ENCODE data around the gene SORT1.
"Not testable (repeated sequence)": the region's sequence is repeated elsewhere in the genome, so short reads cannot be mapped to it uniquely, and the experiment has no call there.

The SORT1 gene

DNA sequence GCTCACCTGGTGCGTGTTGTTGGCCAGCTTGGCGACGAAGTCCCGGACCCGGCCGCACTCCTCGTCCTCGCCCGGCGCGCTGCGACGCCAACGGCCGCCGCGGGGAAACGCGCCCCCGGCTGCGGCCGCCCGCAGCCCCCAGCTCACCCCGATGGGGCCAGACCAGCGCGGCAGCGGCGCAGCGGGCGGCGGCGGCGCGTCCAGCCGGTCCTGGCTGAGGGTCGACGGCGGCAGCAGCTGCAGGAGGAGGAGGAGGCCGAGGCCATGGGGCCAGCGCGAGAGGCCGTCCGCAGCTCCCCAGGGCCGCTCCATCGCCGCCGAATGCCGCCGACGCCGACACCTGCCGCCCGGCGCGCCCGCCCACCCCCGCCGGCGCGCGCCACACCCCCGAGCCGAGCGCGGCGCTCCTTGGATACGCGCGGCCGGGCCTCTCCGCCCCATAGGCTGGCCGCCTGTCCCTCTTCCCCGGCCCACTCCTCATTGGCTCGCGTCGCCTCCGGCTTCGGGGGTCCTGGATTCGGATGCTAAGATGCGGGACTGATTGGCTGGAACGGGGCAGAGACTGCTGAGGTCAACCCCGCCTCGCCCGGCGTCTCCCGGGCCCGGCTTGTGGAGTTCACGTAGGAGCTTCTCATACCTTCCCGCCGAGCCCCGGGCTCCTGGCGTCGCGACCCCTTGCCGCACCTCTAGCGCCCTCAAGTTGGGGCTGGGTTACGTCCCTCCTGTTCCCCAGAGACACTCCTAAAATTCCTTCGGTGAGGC, at the start of gene SORT1:
SORT1 (minus strand) TSS at position 338 of the 762 bp plus-strand sequence; CDS start at position 312, 26 bp downstream.
- peak; percentile 31 for DNase-seq (ENCODE audit: low read depth)

DNA sequence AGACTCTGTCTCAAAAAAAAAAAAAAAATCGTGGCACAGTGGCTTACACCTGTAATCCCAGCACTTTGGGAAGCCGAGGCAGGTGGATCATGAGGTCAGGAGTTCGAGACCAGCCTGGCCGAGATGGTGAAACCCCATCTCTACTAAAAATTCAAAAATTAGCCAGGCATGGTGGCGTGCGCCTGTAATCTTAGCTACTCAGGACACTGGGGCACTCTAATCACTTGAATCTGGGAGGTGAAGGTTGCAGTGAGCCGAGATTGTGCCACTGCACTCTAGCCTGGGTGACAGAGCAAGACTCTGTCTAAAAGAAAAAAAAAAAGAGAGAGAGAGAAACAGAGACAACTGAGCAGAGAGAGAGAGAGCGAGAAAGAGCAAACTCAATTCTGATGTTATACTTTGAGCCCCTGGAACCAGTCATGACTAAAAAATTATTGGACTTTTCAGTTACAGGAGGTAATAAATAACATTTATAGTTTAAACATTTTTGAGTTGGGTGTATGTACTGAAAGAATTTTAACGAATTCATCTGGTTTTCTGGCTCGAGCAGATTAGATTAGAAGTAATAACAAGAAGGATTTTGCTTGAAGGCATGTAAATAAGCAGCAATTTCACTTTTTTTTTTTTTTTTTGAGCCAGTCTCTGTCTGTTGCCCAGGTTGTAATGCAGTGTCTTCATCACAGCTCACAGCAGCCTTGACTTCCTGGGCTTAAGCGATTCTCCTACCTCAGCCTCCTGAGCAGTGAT, 48.4 kb upstream of the SORT1 start:
- DNase-seq (ENCODE audit: low read depth), result not testable (repeated sequence)

DNA sequence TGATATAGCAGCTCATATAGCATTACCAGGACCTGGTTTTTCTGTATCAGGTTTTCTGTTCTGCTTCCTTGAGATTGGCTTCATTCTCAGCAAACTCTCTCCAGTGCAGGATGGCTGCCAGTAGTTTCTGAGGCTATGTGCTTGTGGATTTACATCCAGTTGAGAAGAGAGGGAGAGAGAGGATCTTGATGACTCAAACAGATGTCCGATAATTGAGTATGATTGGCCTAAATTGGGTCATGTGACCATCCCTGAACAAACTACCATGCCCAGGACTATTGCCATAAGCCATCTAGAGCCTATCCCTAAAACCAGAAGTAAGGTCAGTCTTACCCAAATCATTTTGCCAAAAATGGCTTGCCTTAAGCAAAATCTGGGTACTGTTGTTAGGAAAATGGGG, 46.6 kb upstream of the SORT1 start:
- DNase-seq (ENCODE audit: low read depth), result no peak

DNA sequence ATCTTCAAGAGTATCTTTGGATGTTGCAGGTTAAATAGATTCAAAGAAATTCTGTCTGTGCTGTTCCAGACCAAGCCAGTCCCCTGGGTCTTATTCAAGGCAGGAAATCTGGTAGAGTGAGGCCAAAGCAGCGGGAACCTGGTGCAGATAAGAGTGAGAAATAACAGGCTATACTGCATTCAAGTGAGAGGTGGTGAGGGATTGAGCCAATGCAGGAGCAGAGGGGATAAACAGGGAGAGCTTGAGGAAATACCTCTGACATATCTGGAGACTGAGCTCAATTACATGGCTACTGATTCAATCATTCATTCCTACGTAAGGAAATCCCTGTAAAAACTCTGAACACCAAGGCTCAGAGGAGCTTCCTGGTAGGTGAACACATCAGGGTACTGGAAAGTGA, 45.8 kb upstream of the SORT1 start:
- no peak for DNase-seq (ENCODE audit: low read depth)

DNA sequence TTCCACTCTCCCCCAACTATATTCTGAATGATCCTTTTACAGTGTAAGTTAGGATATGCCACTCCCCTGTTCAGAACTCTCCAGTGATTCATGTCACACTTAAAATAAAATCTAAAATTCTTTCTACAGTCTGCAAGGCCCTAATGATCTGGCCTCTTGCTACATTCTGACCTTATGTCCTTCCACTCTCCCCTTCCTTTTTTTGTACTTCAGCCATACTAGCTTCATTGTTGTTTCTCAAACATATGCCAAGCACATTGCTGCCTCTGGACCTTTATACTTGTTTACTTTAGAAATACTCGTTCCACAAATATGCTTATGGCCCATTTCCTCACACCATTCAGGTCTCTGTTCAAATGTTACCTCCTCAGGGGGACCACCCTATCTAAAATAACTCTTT, 43.4 kb upstream of the SORT1 start:
- DNase-seq (ENCODE audit: low read depth), result no peak

DNA sequence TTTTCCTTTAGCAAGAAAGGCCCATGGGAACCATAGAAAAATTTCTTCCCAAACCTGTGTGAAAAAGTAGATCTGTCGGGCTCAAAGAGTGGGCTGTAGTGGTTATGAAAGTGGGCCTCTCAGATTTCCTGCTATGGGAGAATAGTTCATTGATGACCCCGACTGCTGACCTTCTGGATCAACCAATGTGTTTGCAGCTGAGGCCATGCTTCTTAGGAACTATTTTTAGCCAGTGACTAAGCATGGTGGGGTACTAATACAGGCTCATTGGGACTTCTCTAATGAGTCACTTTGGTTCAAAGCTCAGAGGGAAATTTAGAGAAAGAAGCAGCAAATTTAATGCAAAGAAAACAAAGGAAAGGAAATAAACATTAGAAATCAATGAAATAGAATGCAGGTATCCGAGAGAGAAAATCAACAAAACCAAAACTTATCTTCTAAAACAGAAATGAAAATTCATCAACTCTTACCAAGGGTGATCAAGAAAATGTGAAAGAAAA, 41.1 kb upstream of the SORT1 start:
- DNase-seq (ENCODE audit: low read depth), result no peak

DNA sequence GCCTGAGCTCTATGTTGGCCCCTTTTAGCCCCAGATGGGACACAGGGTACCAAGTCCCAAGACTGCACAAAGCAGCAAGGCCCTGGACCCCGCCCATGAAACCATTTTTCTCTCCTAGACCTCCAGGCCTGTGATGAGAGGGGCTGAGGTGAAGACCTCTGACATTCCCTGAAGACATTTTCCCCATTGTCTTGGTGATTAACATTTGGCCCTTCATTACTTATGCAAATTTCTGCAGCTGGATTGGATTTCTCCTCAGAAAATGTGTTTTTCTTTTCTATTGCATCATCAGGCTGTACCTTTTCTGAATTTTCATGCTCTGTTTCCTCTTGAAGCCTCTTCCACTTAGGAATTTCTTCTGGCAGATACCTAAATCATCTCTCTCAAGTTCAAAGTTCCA, 36.8 kb upstream of the SORT1 start:
- DNase-seq (ENCODE audit: low read depth), result no peak

DNA sequence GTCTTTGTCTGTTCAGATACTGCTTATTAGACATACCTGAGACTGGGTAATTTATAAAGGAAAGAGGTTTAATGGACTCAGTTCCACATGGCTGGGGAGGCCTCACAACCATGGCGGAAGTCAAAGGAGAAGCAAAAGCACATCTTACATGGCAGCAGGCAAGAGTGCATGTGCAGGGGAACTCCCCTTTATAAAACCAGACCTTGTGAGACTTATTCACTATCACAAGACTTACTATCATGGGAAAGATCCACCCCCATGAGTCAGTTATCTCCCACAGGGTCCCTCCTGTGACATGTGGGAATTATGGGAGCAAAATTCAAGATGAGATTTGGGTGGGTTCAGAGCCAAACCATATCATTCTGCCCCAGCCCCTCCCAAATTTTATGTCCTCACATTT, 35.6 kb upstream of the SORT1 start:
- DNase-seq (ENCODE audit: low read depth), result no peak

DNA sequence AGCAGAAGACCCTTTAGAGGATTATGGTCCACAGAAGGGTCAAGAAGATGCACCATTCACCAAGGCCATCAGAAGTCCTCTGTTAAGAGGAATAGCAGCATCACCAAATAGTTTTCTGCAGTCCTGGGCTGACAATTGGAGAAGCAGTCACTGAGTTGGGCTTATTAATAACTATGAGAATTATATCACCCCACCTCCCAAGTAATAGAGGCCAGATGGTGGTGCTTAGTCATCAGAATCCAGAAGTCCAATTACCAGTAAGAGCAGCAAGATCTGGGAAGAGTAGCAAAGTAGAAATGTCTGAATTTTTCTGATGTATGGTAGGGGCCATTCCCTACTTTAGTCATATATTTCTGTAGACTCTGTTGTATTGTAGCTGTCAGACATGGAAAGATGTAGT, 34.6 kb upstream of the SORT1 start:
- no peak for DNase-seq (ENCODE audit: low read depth)

DNA sequence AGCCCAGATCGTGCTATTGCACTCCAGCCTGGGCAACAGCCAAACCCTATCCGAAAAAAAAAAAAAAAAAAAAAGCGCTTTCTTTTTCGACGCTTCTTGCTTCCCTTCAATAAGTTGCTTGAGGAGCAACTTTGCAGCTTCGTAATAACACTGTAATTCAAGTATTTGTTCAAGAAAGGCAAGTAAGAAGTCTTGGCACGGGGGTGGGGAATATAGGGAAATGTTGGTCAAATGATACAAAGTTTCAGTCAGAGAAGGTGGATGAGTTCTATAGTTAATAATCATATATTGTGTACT, 29.4 kb upstream of the SORT1 start:
- no peak for DNase-seq (ENCODE audit: low read depth)

DNA sequence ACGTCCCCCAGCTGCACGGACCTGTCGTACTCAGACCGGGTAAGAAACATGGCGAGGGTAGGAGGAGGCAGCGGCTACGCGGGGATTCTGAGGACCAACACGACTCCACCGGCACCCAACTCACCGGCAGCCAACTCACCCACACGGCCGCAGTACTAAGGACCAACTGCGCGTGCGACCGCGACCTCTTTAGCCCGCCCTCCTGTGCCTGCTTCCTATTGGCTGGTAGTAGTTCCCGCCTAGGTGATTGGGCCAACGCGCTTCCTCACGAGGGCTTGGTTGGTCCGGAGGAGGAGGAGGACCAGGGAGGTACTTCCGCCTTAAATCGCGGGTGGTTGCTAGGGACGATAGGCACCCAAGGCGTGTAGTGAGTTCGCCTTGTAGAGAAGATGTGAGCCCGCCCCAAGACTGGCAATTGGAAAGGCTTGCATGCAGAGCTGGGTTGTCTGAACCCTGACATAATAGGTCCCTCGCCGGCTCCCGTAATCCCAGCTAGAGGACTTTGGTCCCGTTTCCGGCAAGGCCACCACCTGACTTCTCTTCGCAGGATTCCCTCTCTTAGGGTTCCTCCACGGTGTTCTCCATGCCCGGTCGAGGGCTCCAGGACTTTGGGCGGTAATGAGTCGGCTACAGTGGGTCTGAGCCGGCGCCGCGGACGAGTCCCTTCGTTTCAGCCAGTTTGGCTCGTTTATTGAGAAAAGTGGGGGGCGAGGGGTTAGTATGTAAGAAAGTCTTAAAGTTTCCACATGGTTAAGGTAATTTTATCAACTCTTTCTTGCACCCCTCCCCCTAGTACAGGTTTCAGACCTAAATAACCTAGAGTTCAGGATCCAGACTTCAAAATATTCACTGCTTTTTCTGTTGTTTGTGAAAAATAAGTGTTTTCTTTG, 28.8 kb upstream of the SORT1 start, which contains the start of gene PSMA5:
PSMA5 (minus strand) TSS at position 168 of the 890 bp plus-strand sequence; CDS start at position 50, 118 bp downstream.
- DNase-seq (ENCODE audit: low read depth), result peak; percentile 93

DNA sequence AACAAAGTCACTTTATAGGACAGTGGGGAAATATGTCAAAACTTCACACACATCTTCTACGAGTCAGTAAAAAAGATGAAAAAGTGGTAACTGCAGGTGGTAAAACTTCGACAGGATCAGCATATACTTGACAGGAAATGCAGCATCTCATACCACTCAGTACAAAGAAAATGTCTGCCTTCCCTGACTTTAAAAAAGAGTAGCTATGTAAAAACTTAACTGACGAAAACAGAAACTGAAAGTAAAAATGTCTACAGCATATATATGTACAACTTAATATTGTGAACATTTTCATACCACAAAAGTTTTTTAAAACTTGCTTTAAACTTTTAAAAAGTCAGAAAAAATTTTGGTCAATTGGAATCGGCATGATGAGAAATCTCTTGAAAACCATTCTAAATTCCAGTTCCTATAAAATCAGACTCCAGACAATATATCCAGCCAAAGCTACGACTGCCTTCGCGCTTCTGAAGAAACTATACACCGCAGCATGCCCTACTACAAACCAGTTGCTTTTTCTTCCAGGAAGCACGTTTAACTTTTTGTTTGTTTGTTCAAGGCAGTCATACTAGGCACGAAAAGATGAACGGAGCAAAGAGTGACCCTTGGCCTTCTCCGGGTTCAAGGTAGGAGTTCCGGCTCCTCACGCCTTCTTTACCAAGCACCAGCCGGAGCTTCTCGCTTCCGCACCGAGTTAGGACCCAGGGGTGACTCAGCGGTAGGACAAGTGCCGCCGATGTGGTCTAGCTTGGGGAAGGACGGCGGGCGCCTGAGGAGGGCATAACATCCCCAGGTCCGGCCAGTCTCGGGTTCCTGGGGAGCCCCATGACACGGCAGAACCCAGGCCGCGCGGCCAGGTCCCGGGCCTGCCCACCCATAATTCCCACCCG, 27.9 kb upstream of the SORT1 start:
- peak; percentile 50 for DNase-seq (ENCODE audit: low read depth)

DNA sequence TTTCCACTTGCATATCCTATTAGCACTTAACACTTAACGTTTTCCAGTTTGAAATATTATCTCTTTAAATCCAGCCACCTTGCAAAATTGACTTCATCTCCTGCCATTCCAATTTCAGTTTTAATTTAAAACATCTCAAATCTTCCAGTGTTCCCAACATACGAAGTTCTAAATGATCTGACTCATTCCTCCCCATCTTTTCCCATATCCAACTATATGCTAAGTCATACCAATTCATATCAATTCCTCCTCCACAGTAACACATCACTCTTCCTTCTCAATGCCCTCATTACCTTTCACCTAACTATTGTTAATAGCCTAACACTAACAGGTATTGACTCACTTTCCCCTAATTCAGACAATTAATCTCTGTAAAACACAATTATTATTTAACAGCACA, 25.8 kb upstream of the SORT1 start:
- DNase-seq (ENCODE audit: low read depth), result no peak

DNA sequence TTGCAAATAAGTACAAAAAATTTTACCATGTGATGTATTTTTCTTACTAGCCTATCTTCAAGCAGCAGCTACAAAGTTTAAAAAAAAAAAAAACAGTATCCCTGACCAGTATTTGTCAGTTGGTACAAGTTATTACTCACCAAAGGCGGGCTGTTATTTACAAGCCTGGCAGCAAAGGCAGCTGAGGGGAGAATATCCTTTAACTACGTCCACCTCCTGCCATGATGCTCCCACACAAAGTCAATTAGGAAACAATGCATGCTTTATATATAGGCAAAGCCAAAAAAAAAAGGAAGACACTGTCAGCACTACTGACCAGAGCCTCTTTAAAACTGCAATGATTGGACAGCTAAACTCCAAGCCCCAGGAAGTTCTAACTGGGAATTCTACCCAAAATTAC, 14.8 kb upstream of the SORT1 start:
- no peak for DNase-seq (ENCODE audit: low read depth)

DNA sequence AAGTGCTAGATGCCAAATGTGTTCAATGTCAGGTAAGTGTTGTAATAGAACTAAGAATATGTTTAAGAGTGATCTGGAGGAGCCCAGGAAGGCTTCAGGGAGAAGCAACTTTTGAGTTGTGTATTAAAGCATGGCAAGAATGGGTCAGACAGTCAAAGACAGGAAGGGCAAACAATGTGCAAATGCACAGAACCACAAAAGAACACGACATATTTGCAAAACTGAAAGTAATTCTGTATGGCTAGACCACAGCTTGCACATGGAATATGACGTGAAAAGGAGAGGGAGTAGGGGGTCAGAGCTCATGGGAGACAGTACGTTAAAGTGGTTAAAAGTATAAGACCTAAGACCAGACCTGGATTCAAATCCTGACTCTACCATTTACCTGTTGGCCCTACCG, 7.1 kb upstream of the SORT1 start:
- DNase-seq (ENCODE audit: low read depth), result no peak

DNA sequence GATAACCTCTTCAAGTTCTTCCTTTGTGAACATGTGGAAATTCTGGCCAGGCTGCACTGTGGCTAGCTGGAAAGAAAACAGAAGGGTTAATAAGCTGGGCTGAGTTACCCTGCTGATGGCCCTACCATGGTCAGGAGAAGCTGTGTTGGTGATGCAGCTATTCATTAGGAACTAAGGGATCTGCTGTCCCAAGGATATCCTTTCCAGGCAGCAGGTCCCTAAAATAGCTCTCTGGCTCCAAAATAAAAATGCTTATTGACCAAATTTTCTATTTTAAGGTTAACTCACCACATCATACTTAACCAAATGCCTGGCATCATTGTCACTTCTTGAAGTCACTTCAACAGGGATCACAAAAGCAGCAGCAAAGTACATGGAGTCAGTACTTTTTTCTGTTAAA, 4.3 kb upstream of the SORT1 start:
- no peak for DNase-seq (ENCODE audit: low read depth)

DNA sequence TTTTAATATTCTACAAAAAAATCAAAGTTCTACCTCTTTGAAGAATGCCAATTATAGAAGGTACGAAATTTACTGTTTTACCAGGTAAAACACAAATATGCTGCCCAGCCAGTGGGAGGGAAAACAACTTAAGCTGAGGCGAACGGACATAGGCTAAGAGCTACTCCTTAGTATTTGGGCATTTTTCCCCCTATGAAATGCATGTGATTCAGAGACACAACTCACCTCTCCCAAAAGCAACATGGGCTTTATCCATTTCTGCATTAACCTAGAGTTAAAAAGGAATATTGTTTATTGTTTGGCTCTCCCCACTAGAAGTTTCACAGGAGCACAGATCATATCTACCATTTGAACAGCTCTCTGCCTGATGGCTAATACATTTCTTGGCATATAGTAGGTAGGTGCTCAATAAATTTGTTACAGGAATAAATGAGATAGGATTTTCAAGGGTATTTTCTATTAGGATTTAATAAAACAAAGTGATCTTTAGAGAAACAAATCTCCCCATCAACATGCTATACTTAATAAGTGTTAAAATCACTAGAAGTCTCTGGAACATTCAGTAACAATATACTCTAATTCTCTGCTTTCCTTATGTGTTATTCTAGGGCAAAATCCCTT, 2.4 kb upstream of the SORT1 start:
- no peak for DNase-seq (ENCODE audit: low read depth)

DNA sequence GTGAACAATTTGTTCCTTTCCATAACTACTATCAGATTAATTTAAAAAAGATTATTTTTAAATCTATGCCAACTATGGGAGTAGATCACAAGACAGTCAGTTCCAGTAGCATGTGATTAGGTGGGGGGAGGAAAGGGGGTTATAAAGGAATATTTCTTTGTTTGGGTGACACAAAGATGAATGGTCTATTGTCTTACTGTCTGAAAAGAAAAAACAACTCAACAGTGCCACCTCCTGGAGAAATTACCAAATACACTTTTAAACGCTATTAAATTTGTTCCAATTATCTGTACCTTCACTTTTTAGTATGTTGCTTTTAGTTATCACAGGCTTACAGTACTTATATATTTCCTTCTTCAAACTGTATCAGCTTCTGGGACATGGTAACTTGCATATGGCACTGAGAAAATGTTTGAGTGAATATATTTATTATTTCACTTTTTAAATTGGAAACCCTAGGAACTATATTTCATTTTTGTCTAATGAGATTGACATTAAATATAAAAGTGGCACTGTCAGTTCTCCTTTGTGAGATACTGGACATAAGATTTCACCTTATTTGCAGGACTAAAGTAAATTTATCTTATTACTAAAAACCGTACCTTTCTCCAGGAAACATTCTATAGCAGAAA, 1.7 kb upstream of the SORT1 start:
- DNase-seq (ENCODE audit: low read depth), result no peak

DNA sequence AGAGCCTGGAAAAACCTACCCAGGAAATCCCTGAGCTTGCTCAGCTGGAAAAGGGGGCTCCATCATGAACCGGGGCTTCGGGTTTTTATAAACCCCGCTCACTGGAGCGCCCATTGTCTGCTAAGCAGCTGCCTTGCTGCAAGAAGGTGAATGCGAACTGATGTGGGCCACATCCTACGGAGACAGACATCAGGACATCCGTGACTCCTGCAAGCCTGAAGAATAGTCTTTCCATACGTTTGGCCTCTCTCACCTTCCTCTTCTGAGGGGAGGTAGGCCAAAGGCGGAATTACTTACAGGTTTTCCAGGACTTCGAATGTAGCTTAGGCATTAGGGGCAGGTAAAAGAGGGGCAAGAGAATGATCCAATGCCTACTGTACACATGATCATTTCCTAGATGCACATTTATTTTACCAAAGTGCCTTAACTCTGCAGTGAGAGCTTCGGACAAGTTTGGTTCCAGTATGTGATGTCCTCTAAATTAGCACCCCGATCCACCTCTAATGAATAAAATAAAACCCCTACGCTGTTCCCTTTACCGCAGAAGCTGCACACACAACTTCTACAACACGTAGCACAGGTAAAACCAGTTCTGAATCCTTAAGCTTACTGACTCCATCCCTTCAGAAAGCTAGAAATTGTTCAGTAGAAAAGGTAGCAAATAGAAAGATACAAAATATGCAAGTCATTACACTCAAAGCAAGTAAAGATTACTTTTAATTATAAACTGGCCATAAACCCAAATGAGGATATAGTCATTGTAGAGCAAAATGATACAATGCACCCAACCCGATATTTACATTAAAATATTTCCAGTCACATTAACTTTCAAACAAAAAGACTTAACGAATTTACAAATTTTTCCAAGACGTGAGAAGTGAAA, 866 bp upstream of the SORT1 start:
- DNase-seq (ENCODE audit: low read depth), result no peak

Data from activated T-helper 9 cell treated with anti-CD3 and anti-CD28 coated beads, Interleukin-2, amount 50 U/mL, for 16 hours (primary cell).